Right renal pelvis (tissue), 4 donors: ENCODE data around the gene NBAS. TPM values are rescaled to one million over a fixed set of nuclear protein-coding genes. Genes with fewer than 3 reads are reported as not detected.
A peak's percentile ranks its signal among the peaks of the same experiment; 100 is the strongest.
"Not testable (repeated sequence)": the region's sequence is repeated elsewhere in the genome, so short reads cannot be mapped to it uniquely, and the experiment has no call there.

Source experiments
- DNase-seq, 4 donors: peaks; one replicate each; pipeline ENCODE4 v3.0.0-alpha.2; 2013; ENCODE audit warnings: low read depth in 4 of 4, low spot score in 3 of 4, missing footprints in 1 of 4
- polyA plus RNA-seq, 4 donors: library from polyadenylated mRNA; unstranded; fragments of 120-200 nt; gene quantifications; one replicate each; pipeline ENCODE4 v1.2.1, GENCODE V29; 2013; ENCODE audit not compliant: insufficient read length in 4 of 4

Gene NBAS
- polyA plus RNA-seq, 4 donors = 49.6 to 58.1 (median 56.3) TPM

DNA sequence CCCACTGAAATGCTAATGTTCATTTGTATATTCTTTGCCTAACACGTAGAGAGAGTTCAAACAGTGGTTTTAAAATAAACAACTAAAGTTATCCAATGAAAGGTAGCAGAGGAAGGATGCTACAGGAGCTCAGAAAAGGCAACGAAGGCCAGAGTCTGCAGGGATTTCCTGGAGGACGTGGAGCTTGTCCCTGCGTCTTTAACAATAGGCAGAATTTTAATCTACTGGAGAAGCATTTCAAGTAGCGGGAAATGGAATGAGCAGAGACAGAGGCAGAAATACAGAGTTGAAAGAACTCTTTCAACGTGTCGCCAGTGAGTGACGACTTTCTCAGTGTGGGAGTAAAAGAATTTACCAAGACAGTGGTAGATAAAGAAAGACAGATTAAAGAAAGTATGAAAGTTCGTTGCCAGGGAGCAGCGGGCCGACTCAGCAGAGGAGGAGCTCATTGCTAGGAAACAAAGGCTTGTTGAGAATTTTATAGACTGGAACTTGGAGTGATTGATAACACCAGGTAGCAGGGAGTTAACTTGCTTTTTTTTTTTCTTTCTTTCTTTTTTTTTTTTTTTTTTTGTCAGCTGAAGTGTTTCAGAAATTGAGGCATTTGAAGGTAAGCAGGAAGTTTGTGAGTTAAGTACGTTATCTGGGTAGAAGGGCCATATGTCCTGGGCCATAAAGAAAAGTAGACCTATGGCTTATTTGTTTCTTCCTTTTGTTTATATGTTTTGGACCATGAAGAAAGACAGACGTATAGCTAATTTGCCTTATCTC, 625 bp upstream of the NBAS start:
- peak; percentile 71 to 80 (median 75) for DNase-seq

DNA sequence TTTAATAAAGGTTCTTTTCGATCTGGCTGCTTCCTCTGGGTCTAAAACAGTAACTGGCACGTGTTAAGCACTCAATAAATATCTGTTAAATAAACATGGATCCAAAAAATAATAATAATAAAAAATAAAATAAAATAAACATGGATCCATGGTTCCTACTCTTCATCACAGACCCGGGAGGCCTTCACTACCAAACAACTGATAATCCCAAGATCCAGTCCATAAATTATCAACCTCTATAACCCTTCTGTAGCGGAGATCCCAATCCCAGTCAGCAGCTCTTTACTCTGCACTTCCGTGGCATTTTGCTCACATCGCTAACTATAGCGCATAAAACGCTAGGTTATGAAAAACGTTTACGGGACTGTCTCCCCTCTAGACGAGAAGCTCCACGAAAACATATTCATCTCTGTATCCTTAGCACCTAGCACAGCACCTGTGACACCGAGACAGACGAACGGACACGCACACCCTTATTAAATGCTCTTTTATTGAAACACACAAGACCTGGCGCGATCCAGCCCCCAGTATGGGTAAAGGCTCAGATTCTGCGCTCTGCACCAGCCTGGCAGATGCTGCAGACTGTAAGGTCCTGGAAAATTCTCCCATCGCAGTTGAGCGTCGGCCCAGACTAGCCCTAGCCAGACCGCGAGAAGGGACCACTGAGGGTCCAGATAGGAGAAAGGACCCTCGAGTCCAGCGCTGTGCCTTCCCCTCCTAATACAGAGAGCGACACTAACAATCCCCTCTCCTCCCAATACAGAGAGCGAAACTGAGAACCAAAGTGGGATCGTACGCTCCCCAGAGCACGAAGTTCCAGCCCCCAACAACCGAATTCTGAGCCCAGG, 770 bp downstream of the NBAS start:
- peak in 2 of 4 donors; percentile 16 to 23 for DNase-seq

DNA sequence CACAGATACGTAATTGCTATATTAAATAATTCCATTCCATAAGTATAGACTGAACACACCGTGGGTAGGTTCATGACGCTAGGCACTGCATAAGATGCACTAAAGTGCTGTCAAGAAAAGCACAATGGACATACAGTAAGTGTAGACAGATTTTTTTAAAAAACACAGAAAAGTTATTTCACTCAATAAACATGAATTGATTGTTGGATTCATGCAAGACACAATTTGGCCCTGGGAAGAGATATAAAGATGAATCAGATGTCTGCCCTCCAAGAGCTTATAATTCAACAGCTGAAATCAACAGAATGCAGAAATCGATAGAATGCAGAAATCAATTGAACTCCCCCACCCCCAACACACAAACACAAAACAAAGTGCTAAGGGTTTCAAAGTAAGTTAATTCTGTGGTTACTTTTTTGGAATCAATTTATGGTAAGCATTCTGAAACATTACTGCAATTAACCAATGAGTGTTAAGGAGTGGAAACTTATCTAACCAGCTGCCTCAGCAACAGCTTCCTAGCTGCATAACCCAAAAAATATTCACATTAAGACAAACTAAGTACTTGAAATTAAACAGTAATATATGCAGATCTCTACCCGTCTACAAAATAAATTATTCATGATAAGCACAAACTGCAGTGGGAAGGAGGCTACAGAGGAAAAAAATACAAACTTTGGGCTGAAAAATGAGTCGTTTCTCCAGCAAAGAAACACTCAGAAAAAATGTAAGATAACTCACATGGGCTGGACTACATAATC, 1.6 kb downstream of the NBAS start:
- DNase-seq = no peak

DNA sequence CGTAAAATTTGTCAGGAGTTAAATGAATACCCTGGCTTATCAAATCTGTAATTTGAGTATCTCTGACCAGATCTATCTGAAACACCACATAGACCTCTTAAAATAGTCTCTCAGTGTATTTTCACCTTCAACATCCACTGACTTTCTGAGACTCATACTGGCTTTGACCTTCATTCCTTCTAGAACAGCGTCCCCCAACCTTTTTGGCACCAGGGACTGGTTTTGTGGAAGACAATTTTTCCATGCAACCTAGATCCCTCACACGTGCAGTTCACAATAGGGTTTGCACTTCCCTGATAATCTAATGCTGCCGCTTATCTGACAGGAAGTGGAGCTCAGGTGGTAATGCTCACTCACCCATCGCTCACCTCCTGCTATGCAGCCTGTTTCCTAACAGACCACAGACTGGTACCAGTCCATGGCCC, 3.2 kb downstream of the NBAS start:
- DNase-seq = no peak

DNA sequence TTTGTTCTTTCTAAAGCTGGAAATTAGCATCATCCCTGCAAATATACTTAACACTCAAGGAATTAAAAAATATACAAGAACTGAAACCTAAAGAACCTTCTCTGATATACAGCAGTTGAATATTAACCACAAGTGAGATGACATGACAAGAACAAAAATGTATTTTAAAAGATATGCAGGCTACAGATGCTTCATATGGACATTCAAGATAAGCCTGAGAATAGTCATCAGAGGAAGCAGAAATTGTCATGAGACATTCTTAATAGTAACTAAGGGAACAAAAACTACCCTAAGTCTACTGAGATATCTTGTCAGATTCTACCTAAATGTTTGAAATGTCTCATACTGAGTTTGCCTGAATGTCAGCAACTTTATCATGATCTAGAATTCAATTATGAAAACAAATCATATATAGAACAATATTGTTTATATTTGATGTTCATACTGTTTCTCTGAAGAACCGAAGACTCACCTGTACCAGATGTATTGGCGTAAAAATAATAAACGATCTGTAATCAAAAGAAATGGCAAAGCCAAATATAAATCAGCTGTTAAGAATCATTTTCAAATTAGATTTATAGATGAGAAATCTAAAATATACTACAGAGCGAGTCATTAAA, 4.7 kb downstream of the NBAS start:
- no peak for DNase-seq

DNA sequence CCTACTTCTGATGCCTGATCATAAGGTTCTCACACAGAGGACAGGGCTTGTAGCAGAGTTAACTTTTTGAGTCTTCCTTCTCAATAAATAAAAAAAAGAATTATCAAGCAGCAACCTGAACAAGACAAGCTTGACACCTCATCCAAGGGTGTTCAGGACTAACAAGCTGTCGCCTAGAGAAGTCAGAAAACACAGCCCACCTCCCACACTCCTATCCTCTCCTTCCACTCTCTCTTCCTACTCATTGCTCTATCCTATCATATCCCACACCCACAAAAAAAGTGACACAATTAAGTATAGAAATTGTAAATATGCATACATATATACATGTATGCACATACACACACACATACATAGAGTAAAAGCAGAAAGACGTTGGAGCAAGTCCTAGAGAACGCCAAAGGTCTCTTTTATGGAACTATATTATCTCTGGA, 5.4 kb downstream of the NBAS start:
- DNase-seq = no peak

DNA sequence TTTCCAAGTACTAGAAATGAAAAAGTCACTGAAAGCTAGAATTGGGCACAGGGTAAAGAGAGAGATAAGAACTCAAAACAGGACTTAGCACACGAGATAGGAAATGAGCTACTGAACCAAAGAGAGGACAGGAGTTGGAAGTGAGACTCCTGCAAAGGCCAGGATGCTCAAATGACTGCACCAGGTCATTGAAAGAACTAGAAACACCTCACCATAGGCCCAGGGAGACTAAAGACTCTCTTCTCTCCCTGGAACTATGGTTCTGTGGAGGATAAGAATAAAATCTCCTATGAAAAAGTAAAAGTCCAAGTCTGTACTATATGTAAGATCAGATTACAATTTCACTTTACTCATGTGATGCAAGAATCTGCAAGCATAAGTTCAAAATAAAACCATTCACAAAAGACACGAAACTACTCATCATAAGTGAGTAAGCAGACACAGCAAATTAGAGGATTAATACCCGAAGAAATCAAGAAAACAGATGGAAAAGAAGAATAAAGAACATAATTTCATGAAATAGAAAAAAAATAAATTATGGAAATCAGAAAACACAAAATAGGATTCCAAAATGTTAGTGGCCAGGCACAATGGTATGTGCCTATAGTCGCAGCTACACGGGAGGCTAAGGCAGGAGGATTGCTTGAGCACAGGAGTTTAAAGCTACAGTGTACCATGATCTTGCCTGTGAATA, 6.5 kb downstream of the NBAS start:
- DNase-seq = no peak

DNA sequence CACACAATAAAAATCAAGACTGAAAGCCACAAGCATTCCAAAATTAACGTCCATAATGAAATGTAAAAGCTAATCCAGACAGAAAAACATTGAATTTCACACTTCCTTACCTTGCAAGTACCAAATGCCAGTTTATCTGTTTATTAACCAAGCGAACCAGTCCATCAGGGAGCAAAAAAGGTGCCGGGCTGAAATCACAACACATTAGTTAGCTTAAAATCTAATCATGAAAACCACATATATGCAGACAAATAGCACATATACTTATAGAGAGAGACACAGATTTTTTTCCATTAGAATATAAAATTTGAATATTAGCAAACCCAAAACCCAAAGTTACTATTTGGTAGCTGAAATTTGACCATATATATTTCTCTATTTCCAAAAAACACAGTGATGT, 7.2 kb downstream of the NBAS start:
- no peak for DNase-seq

DNA sequence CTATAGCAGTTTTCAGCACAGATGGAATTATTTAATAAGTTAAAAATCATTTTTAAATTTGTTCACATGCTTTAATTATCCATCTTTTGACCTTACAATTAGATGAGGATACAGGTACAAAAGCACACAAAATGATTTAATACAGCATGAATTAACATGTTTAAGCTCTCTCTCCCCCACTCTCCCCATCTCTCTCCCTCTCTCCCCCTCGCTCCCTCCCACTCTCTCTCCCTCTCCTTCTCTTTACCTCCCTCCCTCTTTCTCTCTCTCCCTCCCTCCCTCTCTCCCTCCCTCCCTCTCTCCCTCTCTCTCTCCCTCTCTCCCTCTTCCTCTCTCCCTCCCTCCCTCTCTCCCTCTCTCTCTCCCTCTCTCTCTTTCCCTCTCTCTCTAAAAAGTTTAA, 7.6 kb downstream of the NBAS start:
- DNase-seq = no peak

DNA sequence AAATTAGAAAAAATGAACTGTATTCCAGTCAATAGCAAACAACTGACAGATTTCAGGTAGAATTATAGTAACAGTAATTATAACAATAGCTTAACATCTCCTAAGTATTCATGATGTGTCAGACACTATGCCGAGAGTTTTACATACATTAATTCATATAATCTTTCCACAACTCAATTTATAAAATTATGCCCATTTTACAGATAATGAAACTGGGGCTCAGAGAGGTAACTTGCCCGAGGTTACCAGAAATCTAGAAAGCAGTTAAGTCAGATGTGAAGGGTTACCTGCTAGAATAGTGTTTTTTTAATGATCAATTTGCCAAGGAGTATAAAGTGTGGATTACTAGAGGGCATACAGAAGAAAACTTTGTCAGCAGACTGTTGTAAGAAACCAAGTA, 12.2 kb downstream of the NBAS start:
- DNase-seq = no peak

DNA sequence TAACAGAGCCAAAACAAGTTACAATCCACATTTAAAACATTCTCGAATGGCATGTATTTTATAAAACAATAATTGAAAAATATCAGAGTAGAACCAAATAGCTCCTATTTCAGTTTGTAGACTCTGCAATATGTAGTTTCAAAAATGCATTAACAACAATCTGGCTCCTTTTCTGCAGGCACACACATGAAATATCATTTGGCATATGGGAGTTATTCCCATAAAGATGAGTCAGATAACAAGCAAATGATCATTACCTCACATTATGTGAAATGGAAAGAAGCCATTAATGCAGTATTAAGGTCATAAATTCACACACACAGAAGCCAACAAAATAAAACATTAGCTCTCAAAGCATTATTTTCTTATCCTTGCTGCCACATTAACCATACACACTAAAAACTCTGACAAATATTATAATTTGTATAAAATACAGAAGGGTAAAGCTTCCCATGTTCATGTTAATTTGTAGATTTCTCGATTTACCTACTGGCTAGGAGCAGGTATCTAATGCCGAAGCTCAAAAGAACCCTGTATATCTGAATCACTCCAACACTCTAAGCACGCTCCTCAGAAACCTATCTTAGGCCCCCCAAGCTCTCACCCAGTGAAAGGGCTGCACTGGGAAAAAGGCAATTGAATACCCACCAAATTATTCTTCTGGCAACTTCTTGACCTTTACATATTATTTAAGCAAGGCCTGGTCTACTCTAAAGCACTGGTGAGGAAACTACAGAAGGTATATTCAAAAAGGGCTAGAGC, 13.8 kb downstream of the NBAS start:
- DNase-seq = no peak

DNA sequence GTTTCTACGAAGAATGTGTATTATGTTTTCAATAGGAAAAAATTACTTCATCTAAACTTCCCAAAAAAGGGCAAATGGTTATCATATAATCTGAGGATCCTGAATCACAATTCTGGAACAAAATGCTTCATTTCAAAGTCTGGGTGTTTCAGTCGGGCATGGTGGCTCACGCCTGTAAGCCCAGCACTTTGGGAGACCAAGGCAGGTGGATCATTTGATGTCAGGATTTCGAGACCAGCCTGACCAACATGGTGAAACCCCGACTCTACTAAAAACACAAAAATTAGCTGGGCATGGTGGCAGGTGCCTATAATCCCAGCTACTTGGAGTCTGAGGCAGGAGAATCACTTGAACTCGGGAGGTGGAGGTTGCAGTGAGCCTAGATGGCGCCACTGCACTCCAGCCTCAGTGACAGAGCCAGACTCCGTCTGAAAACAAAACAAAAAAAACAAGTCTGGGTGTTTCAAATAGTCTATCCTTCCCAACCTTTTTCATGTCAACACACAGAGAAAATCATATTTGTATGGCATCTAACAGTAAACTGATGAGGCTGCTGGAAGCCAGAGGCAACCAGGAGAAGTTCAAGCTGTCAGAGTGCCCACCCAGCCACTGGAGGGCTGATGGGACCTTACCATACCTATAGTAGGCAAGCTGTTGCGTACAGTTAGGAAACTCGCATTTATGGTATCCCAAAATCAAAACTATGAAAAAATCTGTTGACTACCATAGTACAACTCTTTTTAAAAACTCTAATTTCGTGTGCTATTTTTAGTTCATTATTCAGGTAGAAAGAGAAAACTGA, 14.6 kb downstream of the NBAS start:
- no peak for DNase-seq

DNA sequence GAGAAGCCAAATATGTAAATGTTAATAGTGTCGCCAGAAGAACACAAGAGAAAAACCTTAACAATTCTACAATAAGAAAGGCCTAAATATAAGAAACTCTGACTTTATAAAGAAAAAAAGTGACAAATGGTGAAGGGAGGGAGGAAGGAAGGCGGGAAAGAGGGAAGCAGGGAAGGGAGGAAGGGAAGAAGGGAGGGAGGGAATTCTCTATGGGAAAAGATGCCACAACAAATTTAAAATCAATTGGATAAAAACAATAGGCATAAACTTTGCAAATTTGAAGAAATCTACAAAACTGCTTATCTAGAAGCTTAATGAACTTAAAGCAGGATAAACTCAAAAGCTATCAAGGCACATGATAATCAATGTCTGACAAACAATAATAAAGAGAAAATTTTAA, 16.9 kb downstream of the NBAS start:
- no peak for DNase-seq

DNA sequence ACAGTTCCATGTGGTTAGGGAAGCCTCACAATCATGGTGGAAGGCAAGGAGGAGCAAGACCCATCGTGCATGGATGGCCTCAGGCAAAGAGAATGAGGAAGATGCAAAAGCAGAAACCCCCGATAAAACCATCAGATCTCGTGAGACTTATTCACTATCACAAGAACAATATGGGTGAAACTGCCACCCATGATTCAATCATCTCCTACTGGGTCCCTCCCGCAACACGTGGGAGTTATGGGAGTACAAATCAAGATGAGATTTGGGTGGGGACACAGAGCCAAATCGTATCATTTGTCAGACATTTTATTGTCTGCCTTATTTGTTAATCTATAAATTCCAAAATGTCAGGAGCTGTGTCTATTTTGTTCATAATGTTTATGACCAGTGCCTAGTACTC, 17.6 kb downstream of the NBAS start:
- no peak for DNase-seq

DNA sequence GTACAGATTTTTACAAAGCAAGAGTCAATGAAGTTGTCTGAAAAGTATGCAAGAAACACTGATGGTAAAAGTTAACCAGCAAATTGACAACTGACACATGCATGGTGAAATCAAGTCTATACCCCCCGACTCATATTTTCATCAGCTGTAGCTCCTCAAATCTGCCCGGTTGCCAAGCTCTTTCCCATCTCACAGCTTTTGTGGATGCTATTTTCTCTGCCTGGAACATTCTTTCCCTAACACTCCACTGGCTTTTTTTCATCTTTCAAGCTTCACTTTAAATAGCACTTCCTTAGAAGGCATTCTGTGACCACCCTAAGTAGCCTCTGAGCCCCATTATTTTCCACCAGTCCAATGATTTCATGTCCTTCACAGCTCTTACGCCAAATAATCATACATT, 18.1 kb downstream of the NBAS start:
- DNase-seq = no peak

DNA sequence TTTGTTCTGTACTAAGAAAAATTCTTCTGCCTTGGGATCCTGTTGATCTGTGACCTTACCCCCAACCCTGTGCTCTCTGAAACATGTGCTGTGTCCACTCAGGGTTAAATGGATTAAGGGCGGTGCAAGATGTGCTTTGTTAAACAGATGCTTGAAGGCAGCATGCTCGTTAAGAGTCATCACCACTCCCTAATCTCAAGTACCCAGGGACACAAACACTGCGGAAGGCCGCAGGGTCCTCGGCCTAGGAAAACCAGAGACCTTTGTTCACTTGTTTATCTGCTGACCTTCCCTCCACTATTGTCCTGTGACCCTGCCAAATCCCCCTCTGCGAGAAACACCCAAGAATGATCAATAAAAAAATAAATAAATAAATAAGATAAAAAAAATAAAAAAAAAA, 18.9 kb downstream of the NBAS start:
- DNase-seq = not testable (repeated sequence)

DNA sequence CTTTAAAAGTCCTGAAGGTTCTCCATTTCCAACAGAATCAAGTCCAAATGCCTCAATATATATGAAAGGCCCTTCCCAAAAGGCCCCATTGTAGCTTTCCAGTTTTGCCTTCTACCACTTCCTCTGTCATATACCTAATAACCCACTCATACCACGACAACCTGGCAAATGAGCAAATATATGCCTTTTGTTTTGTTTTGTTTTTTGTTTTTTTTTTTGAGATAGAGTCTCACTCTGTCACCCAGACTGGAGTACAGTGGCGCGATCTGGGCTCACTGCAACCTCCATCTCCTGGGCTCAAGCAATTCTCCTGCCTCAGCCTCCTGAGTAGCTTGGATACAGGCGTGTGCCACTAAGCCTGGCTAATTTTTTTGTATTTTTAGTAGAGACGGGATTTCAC, 20.6 kb downstream of the NBAS start:
- not testable (repeated sequence) for DNase-seq

DNA sequence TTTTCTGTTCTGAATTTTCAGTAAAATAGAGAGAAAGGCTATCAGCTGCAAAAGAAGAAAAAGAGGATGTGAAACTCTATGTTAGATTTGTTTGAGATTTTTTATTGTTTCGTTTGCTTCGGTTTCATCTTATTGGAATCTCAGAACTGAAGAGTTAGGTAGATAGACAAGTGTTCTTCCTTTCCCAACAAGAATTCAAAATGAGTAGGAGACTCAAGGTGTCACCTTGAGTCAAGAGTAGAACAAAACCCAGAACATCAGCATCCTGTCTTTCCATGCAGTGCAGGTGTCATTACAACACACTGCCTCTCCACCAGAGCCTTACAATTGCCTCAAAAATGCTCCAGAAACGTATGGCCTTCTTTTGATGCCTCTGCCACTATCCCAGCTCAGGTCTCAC, 21.1 kb downstream of the NBAS start:
- DNase-seq = no peak

DNA sequence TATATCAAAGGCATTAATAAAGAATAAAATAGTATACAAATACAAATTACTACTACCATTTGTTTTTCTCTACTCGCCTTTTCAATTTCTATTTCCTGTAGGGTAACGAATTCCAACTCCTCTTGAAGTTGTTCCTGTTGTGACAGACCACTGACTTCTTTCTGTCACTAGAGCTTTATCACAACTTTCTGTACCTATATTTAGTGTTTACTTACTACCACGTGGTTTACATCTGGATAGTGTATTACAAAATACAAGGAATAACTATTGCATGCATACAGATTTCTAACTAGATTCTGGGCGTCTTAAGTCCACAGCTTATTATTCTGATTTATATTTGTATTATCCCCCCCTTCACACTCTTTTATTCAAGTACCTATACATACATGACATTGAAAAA, 22.3 kb downstream of the NBAS start:
- DNase-seq = no peak
